ENCODE data around the gene MAFG.

Gene MAFG

DNA sequence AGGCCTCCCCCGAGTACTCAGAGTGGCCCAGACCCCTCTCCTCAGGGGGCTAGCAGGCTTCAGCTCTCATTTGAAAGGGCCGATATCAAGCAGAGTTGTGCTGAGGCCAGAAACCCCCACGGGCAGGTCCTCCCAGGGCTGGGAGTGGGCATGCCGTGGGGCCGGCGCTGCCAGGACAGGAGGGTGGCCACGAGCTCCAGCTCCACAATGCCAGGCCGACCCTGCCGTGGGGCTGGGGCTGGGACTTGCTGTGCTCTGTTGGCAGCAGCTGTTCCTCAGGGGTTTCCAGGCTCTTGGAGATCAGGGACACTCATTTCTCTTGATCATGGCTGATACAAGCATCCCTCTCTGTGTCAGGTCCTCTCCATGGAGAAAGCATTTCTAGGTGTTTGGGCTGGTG is 28.6 kb downstream of the MAFG start:
- no peak overlapping the region for H3K4me2 ChIP-seq
- TF ChIP-seq Cebpa-rat (IDR thresholded peaks at IDR 0.05): no peak
- peaks cover 71% of the 10 kb centered on the region for H4K20me1 ChIP-seq
- peaks cover 88% of the 10 kb centered on the region for H3K36me3 ChIP-seq
- H3K9me3 ChIP-seq: no peaks in the 10 kb centered on the region
- no peak overlapping the region for H3K27ac ChIP-seq
- no peak overlapping the region for H3K9ac ChIP-seq
- peaks cover 38% of the 10 kb centered on the region for H3K27me3 ChIP-seq
- H3K4me3 ChIP-seq: no peak overlapping the region
- H3K4me1 ChIP-seq: peaks cover 29% of the 10 kb centered on the region

DNA sequence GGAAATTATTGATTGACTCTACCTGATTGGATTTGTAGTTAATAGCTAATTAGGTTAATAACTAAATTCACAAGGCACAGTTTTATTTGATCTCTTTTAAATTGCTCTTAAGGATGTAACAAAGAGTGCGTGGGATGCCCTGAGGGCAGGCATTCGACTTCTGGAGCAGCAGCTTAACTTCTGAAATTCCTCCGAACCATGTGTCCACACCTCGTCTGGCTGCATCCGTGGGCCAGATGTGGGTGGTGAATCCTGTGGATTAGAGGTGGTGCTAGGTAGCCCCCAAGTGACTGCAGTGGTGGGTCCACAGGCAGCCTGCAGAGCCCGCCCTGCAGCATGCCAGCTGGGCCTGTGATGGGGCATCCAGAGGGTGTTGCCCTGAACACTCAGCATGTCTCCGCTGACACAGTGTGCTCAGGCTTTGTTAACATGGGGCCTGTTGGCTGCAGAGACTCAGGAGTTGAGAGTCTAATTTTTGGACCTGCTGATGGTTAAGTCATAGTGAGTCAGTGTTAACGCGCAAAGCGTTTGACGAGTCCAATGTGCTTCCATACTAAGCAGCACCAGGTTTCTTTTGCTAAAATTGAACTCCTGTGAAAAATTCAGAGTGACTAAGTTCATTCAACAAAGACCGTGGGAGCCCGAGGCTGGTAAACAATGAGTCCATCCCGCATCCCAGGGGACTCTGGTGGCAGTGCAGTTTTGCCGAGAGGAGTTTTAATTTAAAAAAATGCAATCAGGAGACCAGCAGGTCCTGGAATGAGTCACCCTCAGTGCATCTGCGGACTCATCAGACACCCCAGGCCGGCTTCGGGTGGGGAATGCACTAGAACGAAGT is 29.3 kb downstream of the MAFG start:
- Histone ChIP-seq H3K27ac (no peak overlapping the region), H3K9ac (no peak overlapping the region), H3K36me3 (peaks cover 81% of the 10 kb centered on the region)

DNA sequence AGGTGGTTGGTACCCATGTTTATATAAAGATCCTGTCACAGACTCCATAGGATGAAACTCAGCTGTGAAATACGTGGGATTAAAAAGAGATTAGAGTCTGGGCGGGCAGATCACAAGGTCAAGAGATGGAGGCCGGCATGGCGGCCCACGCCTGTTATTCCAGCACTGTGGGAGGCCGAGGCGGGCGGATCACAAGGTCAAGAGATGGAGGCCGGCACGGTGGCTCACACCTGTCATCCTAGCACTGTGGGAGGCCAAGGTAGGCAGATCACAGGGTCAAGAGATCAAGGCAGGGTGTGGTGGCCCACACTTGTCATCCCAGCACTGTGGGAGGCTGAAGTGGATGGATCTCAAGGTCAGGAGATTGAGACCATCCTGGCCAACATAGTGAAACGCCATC is 32.1 kb downstream of the MAFG start:
- Histone ChIP-seq H3K4me3 (no peak overlapping the region), H3K4me2 (no peak overlapping the region), H3K9ac (no peak overlapping the region), H3K36me3 (peaks cover 65% of the 10 kb centered on the region), H3K27me3 (peaks cover 3% of the 10 kb centered on the region), H4K20me1 (peaks cover 40% of the 10 kb centered on the region), H3K9me3 (no peaks in the 10 kb centered on the region), H3K4me1 (peaks cover 31% of the 10 kb centered on the region), H3K27ac (no peak overlapping the region)
- no peak for TF ChIP-seq Cebpa-rat (IDR thresholded peaks at IDR 0.05)

More for the DNA sequence above, 29.3 kb downstream of the MAFG start:
- Histone ChIP-seq H3K4me2 (no peak overlapping the region), H3K4me1 (peaks cover 29% of the 10 kb centered on the region), H3K9me3 (no peaks in the 10 kb centered on the region), H3K27me3 (peaks cover 31% of the 10 kb centered on the region), H3K4me3 (no peak overlapping the region), H4K20me1 (peaks cover 64% of the 10 kb centered on the region)
- TF ChIP-seq Cebpa-rat (IDR thresholded peaks at IDR 0.05): no peak

DNA sequence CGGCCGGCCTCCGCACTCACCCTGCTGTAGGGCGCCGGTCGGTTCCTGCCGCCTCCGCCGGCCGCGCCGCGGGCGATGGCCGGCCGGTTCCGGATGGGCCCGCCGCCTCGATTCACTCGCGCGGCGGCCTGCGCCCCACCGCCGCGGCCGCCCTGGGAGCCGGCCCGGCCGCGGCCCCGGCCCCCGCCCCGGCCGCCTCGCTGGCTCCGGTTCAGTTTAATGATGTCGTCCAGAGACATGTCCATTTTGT is 36.3 kb downstream of the MAFG start:
- Histone ChIP-seq H3K36me3 (peaks cover 65% of the 10 kb centered on the region), H4K20me1 (peaks cover 55% of the 10 kb centered on the region), H3K27ac (peak overlapping the region; percentile 98), H3K4me2 (no peak overlapping the region), H3K9ac (peak overlapping the region; percentile 98), H3K4me1 (peaks cover 43% of the 10 kb centered on the region), H3K27me3 (no peaks in the 10 kb centered on the region), H3K9me3 (no peaks in the 10 kb centered on the region), H3K4me3 (peak overlapping the region; percentile 97)
- TF ChIP-seq Cebpa-rat (IDR thresholded peaks at IDR 0.05): no peak

DNA sequence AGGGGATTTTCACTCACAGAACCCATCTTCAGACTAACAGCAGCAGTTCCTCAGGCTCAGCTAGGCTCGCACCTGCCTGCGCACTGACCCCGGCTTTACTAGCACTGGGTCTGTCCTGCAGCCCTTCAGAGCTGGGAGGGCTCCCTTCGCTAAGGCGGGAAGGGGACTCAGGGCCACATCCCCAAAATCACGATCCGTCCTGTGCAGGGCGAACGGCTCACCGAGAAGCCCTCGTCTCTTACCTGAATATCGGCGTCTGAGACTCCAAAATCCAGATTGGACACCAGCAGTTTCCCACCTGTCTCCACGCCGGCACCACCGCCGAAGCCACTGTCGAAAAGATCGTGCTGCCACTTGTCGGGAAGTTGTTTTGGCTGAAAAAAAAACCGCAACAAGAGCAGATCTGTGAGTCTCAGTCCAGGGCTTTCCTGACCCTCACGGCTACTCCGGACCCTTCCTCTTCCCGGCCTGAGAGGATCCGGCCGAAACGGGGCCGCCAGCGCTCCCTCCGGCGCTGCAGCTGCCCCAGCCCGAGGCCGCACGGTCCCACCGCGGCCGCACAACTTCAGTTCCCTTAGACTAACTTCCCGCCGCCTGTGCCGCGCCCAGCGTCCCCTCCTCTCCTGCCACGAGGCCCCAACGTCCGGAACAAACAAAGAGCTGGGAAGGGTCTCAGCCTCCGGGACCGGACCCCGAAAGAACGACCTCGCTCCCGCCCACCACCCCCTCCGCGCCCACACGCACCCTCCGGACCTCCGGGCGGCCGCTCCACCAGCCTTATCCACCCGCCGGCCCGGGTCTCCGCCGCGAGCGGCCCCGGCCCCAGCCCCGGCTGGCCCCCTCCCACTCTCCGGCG is 36.9 kb downstream of the MAFG start:
- H3K9ac ChIP-seq: peak overlapping the region; percentile 98
- TF ChIP-seq Cebpa-rat (IDR thresholded peaks at IDR 0.05): no peak
- H4K20me1 ChIP-seq: peaks cover 61% of the 10 kb centered on the region
- H3K4me2 ChIP-seq: peak overlapping the region; percentile 98
- H3K4me3 ChIP-seq: peak overlapping the region; percentile 97
- peak overlapping the region; percentile 98 for H3K27ac ChIP-seq
- H3K27me3 ChIP-seq: no peaks in the 10 kb centered on the region
- H3K4me1 ChIP-seq: peaks cover 43% of the 10 kb centered on the region
- H3K36me3 ChIP-seq: peaks cover 65% of the 10 kb centered on the region
- H3K9me3 ChIP-seq: no peaks in the 10 kb centered on the region

DNA sequence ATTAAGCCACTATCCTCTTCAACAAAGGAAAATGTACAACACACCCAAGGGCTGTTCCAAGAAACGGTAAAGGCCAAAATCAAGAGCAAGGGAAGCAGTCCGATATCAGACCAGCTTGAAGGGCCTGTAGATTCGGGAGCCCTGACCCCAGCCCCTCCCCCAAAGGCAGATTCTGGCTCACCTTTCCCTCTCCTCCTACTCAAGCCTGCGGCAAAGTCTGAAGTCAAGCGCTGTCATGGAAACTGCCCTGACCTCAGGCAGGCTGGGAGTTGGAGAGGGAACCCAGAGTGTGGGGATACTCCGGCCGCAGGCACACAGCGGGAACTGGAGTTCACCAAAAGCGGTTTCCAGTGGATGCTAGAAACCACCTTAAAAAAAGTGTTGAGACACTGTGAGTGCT is 37.9 kb downstream of the MAFG start:
- peak overlapping the region; percentile 98 for H3K4me2 ChIP-seq
- TF ChIP-seq Cebpa-rat (IDR thresholded peaks at IDR 0.05): no peak
- H3K27me3 ChIP-seq: no peaks in the 10 kb centered on the region
- H3K4me3 ChIP-seq: peak overlapping the region; percentile 97
- peaks cover 65% of the 10 kb centered on the region for H3K36me3 ChIP-seq
- H4K20me1 ChIP-seq: peaks cover 69% of the 10 kb centered on the region
- H3K9ac ChIP-seq: peak overlapping the region; percentile 98; the same call in 1 of the 2 replicates
- no peaks in the 10 kb centered on the region for H3K9me3 ChIP-seq
- 0 out of 2 replicates have a peak overlapping the region, but pooled peaks have one; percentile 98 for H3K27ac ChIP-seq
- peaks cover 40% of the 10 kb centered on the region for H3K4me1 ChIP-seq

DNA sequence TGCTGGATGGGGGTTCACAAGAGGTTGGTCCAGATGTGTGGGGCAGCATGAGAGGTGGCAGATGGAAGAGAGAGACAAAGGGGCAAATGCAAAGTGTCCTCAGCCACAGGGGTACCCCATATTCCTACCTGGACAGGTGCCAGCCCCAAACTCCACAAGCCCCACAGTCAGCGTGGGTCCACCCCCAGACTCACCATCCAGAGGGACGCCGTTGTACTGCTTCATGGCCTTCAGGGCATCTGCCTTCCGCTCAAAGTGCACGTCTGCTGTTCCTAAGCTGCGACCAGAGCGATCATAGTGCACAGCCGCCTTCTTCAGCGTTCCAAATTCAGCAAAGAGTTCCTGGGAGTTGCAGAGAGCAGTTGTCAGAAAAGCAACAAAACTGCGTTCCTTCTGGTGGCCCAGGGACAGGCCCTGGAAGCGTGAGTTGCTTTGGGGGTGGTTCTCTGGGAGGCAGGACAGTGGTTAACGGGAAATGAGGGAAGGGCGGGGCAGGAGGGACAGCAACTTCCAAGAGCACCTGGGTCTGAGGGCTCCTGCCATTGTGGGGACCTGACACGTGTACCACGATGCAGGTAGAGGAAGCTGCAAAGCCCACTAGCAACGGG is 38.4 kb downstream of the MAFG start:
- H3K36me3 ChIP-seq: peaks cover 65% of the 10 kb centered on the region

DNA sequence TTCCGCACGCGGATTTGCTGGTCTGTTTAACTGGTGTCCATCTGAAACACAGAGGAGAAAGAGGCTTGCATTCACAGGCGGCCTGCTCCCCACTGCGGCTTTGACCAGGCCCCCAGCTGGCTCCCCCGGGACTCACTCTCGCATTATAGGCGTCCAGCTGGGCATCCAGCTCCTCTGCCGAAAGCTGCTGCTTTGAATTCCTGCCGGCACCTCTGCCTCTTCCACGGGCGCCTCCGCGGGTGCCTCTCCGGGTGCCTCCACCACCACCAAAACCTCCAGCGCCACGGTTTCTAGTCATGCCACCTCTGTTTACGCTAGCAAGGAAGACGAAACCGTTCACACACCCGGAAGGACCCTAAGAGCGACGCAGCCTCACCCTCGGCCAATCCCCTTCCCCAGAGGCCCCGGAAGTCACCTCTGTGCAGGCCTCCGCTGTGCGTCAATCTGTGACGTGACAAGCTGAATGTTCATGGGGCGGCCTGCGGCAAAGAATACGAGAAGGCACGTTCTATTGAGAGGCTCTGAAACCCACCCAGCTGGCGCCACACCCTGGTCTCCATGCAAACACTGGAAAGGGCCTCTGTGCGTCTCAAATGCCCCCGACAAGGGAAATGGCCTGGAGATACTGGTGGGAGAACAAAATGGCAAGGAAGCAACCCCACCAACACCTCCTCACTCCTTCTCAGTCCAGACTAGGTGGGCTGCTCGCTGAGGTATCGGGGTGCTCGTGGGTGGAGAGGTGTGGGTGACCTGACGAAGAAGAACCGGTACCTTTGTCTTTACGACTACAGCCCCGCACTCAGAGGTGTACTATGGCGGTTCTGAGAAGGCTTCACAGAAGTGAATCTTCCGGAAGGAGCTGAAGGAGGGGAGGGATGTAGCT is 39.2 kb downstream of the MAFG start:
- H3K4me3 ChIP-seq: no peak overlapping the region
- no peaks in the 10 kb centered on the region for H3K9me3 ChIP-seq
- no peaks in the 10 kb centered on the region for H3K27me3 ChIP-seq
- H3K4me1 ChIP-seq: peaks cover 28% of the 10 kb centered on the region
- H3K4me2 ChIP-seq: no peak overlapping the region
- no peak for TF ChIP-seq Cebpa-rat (IDR thresholded peaks at IDR 0.05)
- no peak overlapping the region for H3K27ac ChIP-seq
- peaks cover 72% of the 10 kb centered on the region for H3K36me3 ChIP-seq
- H3K9ac ChIP-seq: no peak overlapping the region; the same call in 1 of the 2 replicates
- peaks cover 75% of the 10 kb centered on the region for H4K20me1 ChIP-seq

More for the DNA sequence above, 38.4 kb downstream of the MAFG start:
- peak overlapping the region; percentile 98; the same call in 1 of the 2 replicates for H3K9ac ChIP-seq
- H3K4me2 ChIP-seq: peak overlapping the region; percentile 98
- no peak overlapping the region for H3K27ac ChIP-seq
- peaks cover 35% of the 10 kb centered on the region for H3K4me1 ChIP-seq
- H3K27me3 ChIP-seq: no peaks in the 10 kb centered on the region
- no peak overlapping the region; the same call in 1 of the 2 replicates for H3K4me3 ChIP-seq
- H3K9me3 ChIP-seq: no peaks in the 10 kb centered on the region
- peaks cover 69% of the 10 kb centered on the region for H4K20me1 ChIP-seq
- TF ChIP-seq Cebpa-rat (IDR thresholded peaks at IDR 0.05): no peak
